ENCODE results near the gene HCAR2.
"Not testable (repeated sequence)": the region's sequence is repeated elsewhere in the genome, so short reads cannot be mapped to it uniquely, and the experiment has no call there.

HCAR2 gene

DNA sequence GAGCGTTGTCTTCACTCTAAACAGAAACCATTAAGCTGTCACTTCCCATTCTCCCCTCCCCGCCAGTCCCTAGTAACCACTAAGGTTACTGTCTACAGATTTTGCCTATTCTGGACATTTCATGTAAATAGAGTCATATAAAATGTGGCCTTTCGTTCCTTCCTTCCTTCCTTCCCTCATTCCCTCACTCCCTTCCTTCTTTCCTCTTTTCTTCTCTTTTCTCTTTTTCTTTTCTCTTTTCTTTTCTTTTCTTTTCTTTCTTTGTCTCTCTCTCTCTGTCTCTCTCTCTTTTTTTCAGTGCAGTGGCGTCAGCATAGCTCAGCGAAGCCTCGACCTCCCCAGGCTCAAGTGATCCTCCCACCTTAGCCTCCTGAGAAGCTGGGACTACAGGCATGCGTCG lies 37.8 kb downstream of the HCAR2 start:
- DNase-seq (ENCODE audit: low read depth): no peak

DNA sequence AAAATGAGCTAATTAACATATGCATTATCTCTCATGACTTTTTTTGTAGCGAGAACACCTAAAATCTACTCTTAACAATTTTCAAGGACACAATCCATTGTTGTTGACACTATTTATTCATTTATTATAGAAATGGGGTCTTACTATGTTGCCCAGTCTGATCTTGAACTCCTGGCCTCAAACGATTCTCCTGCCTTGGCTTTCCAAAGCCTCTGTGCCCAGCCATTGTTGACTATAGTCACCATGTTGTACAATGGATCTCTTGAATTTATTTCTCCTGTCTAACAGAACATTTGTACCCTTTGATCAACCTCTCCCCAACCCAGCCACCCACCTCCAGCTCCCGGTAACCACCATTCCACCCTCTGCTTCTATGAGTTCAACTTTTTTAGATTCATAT lies 41.2 kb downstream of the HCAR2 start:
- DNase-seq (ENCODE audit: low read depth): no peak

DNA sequence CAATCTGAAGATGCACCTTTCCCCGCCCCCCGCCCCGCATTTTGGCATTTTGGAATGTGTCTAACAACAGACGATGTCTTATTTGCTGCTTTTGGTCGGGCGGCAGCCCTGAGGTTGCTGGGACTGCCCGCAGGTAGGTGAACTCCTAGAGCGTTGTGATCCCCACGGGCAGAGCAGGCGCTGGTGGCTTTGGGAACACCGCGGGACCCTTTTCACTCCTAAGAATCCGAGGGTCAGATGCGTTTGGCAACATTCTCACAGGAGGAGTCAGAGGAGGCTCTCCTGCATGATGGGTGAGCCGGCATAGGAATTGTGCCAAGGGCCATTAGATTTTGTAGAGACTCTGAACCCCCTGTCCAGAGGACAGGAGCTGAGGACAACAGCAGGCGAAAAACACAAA lies 41.9 kb downstream of the HCAR2 start:
- DNase-seq (ENCODE audit: low read depth): no peak

DNA sequence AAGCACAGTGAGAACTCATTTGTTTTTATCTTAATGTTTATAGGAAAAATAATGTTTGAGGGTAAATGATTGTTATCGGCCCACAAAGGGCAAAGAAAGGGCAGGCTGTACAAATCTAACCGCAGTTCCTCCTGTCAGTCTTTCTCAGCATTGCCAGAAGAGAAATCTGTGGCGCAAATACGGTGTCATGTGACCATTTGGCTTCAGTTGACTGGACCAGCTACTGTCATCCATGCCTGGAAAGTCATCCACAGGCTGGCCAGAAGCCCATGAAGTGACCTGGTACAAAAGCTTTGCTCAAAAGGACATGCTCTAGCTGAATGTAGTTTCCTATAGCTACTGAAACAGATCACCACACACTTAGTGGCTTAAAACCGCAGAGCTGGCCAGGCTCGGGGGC lies 43.6 kb downstream of the HCAR2 start:
- no peak for DNase-seq (ENCODE audit: low read depth)

DNA sequence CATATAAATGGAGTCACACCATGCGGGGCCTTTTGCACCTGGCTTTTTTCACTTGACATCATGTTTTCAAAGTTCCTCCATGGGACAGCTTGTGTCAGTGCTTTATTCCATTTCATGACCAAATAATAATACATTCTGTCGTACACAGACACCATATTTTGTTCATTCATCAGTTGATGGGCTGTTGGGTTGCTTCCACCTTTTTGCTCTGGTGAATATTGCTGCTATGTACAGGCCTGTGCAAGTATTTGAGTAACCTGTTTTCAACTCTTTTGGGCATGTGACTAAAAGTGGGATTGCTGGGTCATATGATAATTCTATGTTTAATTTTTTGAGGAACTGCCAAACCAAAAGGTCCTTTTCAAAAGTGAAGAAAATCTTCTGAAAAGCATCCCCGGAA lies 46.9 kb downstream of the HCAR2 start:
- no peak for DNase-seq (ENCODE audit: low read depth)

DNA sequence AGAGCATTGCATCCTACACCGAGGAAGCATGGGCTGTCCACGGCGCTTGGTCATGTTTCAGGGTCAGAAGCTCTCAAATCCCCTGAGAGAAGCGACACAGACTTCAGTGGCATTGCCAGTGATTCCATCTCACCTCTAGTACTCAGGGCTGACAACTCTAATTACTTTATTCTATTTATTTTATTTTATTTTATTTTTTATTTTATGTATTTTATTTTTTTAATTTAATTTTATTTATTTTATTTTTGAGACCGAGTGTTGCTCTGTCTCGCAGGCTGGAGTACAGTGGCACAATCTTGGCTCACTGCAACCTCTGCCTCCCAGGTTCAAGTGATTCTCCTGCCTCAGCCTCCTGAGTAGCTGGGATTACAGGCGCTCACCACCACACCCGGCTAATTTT lies 49.9 kb downstream of the HCAR2 start:
- DNase-seq (ENCODE audit: low read depth): not testable (repeated sequence)

DNA sequence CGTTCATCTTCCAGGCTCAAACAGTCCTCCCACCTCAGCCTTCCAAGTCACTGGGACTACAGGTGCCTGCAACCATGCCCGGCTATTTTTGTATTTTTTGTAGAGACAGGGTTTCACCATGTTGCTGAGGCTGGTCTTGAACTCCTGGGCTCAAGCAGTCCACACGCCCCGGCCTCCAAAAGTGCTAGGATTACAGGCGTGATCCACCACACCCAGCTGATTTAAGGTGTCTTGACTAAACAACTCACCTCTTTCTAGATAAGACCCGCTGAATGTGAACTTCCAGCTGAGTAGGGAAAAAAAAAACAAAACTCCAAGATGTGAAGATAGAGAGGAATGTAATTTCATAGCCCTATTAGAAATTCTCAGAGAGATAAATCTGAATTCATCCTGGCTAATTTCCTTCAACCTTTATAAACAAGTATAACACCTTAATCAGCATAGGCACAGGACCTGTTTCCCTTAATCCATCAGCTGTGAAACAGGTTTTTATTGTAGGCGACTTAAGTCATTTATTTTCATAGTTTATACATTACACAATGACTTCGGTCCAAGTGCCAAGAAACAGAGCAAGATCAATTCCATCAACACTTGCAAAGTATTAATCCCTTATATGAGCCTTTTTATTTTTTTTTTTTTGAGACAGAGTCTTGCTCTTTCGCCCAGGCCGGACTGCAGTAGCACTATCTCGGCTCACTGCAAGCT lies 51.5 kb downstream of the HCAR2 start:
- DNase-seq (ENCODE audit: low read depth): no peak

All from ELR (cell line).